SK-N-SH (cell line): Measurements from ENCODE around the gene NRDC. TPM values are rescaled to one million over a fixed set of nuclear protein-coding genes. Genes with fewer than 3 reads are reported as not detected.

Experiments
- CTCF ChIA-PET: fragments of 300-600, 350-600 bp; formaldehyde crosslinking; extraction: SDS; loops from one replicate; lab custom pipeline; 2021; lab: Yijun Ruan, JAX
- POLR2A ChIA-PET: fragments of 350-600 bp; sonication (Branson Sonifier 250); formaldehyde crosslinking; extraction: SDS; loops from one replicate; lab custom pipeline; 2020; ENCODE audit warnings: antibody characterized with exemption, inconsistent platforms; lab: Yijun Ruan, JAX
- DNase-seq: peaks from one replicate; pipeline ENCODE4 v3.0.0; 2012
- H2AFZ ChIP-seq: fragments of 200-600 bp; sonication (generic); 2 replicates; pipeline ENCODE4 v1.8.1; 2016; ENCODE audit warnings: antibody characterized with exemption, mild to moderate bottlenecking, low read depth
- H3F3A ChIP-seq: fragments of 200-600 bp; sonication (generic); replicated peaks from 2 replicates; pipeline ENCODE3; 2016; ENCODE audit warnings: antibody characterized with exemption, mild to moderate bottlenecking; ENCODE audit not compliant: insufficient read depth
- H3K27ac ChIP-seq, 2 experiments: fragments of 200-500 bp in 1 of 2; fragments of 200-600 bp in 1 of 2; sonication (Bioruptor generic) in 1 of 2; sonication (generic), shearing (Covaris generic) in 1 of 2; 2 replicates each; pipeline versions ENCODE4 v1.5.1 to v1.6.1; 2014 to 2016; ENCODE audit warnings: low read depth in 2 of 2, inconsistent platforms in 1 of 2, low read length in 1 of 2, mild to moderate bottlenecking in 1 of 2, mixed read lengths in 1 of 2
- H3K27me3 ChIP-seq: fragments of 200-600 bp; sonication (generic), shearing (Covaris generic); 2 replicates; pipeline ENCODE4 v1.6.1; 2016; ENCODE audit warnings: mixed run types; ENCODE audit not compliant: insufficient read depth
- H3K36me3 ChIP-seq, 2 experiments: fragments of 200-500 bp in 1 of 2; fragments of 200-600 bp in 1 of 2; sonication (Bioruptor generic) in 1 of 2; sonication (generic) in 1 of 2; replicated peaks in 1 of 2; 2 replicates each; pipeline versions ENCODE3 to v1.5.1; 2014 to 2016; ENCODE audit warnings: low read length in 1 of 2, mild to moderate bottlenecking in 1 of 2; ENCODE audit not compliant: insufficient read depth in 2 of 2, control insufficient read depth in 1 of 2
- H3K4me1 ChIP-seq, 2 experiments: fragments of 200-500 bp in 1 of 2; fragments of 200-600 bp in 1 of 2; sonication (Bioruptor generic) in 1 of 2; sonication (generic), shearing (Covaris generic) in 1 of 2; 2 replicates each; pipeline versions ENCODE4 v1.5.1 to v1.6.1; 2014 to 2016; ENCODE audit warnings: low read depth in 1 of 2, low read length in 1 of 2, mixed run types in 1 of 2; ENCODE audit not compliant: insufficient read depth in 2 of 2, control insufficient read depth in 1 of 2
- H3K4me2 ChIP-seq: fragments of 200-600 bp; sonication (generic), shearing (Covaris generic); 2 replicates; pipeline ENCODE4 v1.6.1; 2017; ENCODE audit warnings: mixed run types
- H3K4me3 ChIP-seq, 2 experiments: fragments of 200-500 bp in 1 of 2; fragments of 200-600 bp in 1 of 2; sonication (Bioruptor generic) in 1 of 2; sonication (generic), shearing (Covaris generic) in 1 of 2; 2 replicates each; pipeline versions ENCODE4 v1.5.1 to v1.8.1; 2014 to 2016; ENCODE audit warnings: low read depth in 2 of 2, inconsistent platforms in 1 of 2, low read length in 1 of 2, mild to moderate bottlenecking in 1 of 2, mixed read lengths in 1 of 2, moderate library complexity in 1 of 2
- H3K79me2 ChIP-seq: fragments of 200-600 bp; sonication (generic); 2 replicates; pipeline ENCODE4 v1.8.1; 2017; ENCODE audit warnings: mild to moderate bottlenecking; ENCODE audit not compliant: insufficient read depth
- H3K9ac ChIP-seq: fragments of 200-600 bp; sonication (generic); 2 replicates; pipeline ENCODE4 v1.6.1; 2017; ENCODE audit warnings: mixed run types
- H3K9me2 ChIP-seq: fragments of 200-600 bp; sonication (generic); 2 replicates; pipeline ENCODE4 v1.6.1; 2017; ENCODE audit warnings: mixed run types
- H3K9me3 ChIP-seq: fragments of 200-600 bp; sonication (generic); 2 replicates; pipeline ENCODE4 v1.6.1; 2017; ENCODE audit warnings: mixed run types, mild to moderate bottlenecking, moderate library complexity
- H4K20me1 ChIP-seq: fragments of 200-600 bp; sonication (generic); 2 replicates; pipeline ENCODE4 v1.6.1; 2017; ENCODE audit warnings: mild to moderate bottlenecking, mixed run types; ENCODE audit not compliant: insufficient read depth
- EZH2phosphoT487 ChIP-seq: fragments of 200-600 bp; sonication (generic); IDR thresholded peaks from 2 replicates; pipeline ENCODE4 v1.6.1; 2017; ENCODE audit warnings: low read depth, mixed run types, mild to moderate bottlenecking, antibody characterized with exemption, moderate library complexity, borderline replicate concordance
- FOXJ3 ChIP-seq: sonication (generic); formaldehyde crosslinking; IDR thresholded peaks from 2 replicates; pipeline ENCODE4 v1.5.1; 2020; ENCODE audit warnings: mild to moderate bottlenecking, missing genetic modification reagents
- FOXM1 ChIP-seq: IDR thresholded peaks from 2 replicates; pipeline ENCODE4 v1.4.0; 2012; ENCODE audit warnings: low read depth, mild to moderate bottlenecking
- GATA2 ChIP-seq: sonication (generic); formaldehyde crosslinking; IDR thresholded peaks from 2 replicates; pipeline ENCODE4 v1.5.0; 2020; ENCODE audit warnings: mild to moderate bottlenecking, missing genetic modification reagents
- JUND ChIP-seq: IDR thresholded peaks from 2 replicates; pipeline ENCODE4 v1.4.0; 2012
- MXI1 ChIP-seq: IDR thresholded peaks from 2 replicates; pipeline ENCODE4 v1.6.1; 2012; ENCODE audit warnings: mild to moderate bottlenecking, low read depth, low read length, improper control_type of control experiment
- RCOR1 ChIP-seq: fragments of 150-350 bp; IDR thresholded peaks from 2 replicates; pipeline ENCODE4 v1.6.1; 2017; ENCODE audit warnings: antibody characterized with exemption, low read length
- REST ChIP-seq: IDR thresholded peaks from 2 replicates; pipeline ENCODE4 v1.6.1; 2012; ENCODE audit warnings: mild to moderate bottlenecking, low read depth, low read length, moderate library complexity
- SIN3A ChIP-seq: IDR thresholded peaks from 2 replicates; pipeline ENCODE4 v1.6.1; 2012; ENCODE audit warnings: low read depth, mild to moderate bottlenecking, low read length, moderate library complexity, borderline replicate concordance
- TEAD4 ChIP-seq: IDR thresholded peaks from 2 replicates; pipeline ENCODE4 v1.4.0; 2012; ENCODE audit warnings: mild to moderate bottlenecking, borderline replicate concordance; ENCODE audit not compliant: insufficient read depth
- USF2 ChIP-seq: fragments of 150-350 bp; IDR thresholded peaks from 2 replicates; pipeline ENCODE4 v1.6.1; 2017; ENCODE audit warnings: antibody characterized with exemption, low read length, low read depth, borderline replicate concordance
- WGBS: methylation state at CpG from one replicate; pipeline ENCODE4 v1.1.6; 2017; ENCODE audit warnings: low lambda C conversion rate; 5-methylcytosine and 5-hydroxymethylcytosine counted together
- polyA plus RNA-seq, 3 experiments: library from polyadenylated mRNA; depleted of rRNA; stranded (reverse); fragments of >200 nt; gene quantifications; 2 replicates each; pipeline ENCODE4 v1.2.3, GENCODE V29; 2012
- TF ChIP-seq, protein P1 (sequence below): fragments of 150-350 bp; IDR thresholded peaks from 2 replicates; pipeline ENCODE4 v1.6.1; 2016; ENCODE audit warnings: mild to moderate bottlenecking, low read depth, low read length
- TF ChIP-seq, protein P2 (sequence below): IDR thresholded peaks from 2 replicates; pipeline ENCODE4 v1.4.0; 2012; ENCODE audit warnings: low read depth, borderline replicate concordance

Gene NRDC
- polyA plus RNA-seq, 1 of the 3 experiments (the other 2 are of a cell fraction) = 84.8 TPM

GRCh38 chr1:51915951-51916350 is 37.4 kb upstream of the NRDC start:
- H3K27me3 ChIP-seq = no peaks in the 10 kb centered on the region
- H3K9me3 ChIP-seq = no peaks in the 10 kb centered on the region
- H3K27ac ChIP-seq = peak overlapping the region in 1 of 2 experiments; percentile 79; a peak in 2 of 4 replicates
- H3K4me3 ChIP-seq = no peak overlapping the region
- H3K4me1 ChIP-seq = peaks cover 0 to 33% of the 10 kb centered on the region in 2 experiments; a peak in 2 of 4 replicates
- ChIA-PET CTCF (no interaction called here), POLR2A (no interaction called here)
- H3K9ac ChIP-seq = peak overlapping the region; percentile 17; the same call in 1 of the 2 replicates
- H2AFZ ChIP-seq = no peak overlapping the region
- TF ChIP-seq EZH2phosphoT487 = no peak
- no peak for TF ChIP-seq FOXJ3 (CRISPR knock-in tag)
- TF ChIP-seq MXI1 = no peak
- TF ChIP-seq GATA2 (CRISPR knock-in tag) = no peak
- no peak for TF ChIP-seq USF2
- no peak for TF ChIP-seq RCOR1
- no peak for TF ChIP-seq TEAD4
- no peak for TF ChIP-seq JUND
- no peak for TF ChIP-seq FOXM1
- TF ChIP-seq, protein P1, sequence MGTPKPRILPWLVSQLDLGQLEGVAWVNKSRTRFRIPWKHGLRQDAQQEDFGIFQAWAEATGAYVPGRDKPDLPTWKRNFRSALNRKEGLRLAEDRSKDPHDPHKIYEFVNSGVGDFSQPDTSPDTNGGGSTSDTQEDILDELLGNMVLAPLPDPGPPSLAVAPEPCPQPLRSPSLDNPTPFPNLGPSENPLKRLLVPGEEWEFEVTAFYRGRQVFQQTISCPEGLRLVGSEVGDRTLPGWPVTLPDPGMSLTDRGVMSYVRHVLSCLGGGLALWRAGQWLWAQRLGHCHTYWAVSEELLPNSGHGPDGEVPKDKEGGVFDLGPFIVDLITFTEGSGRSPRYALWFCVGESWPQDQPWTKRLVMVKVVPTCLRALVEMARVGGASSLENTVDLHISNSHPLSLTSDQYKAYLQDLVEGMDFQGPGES = no peak
- TF ChIP-seq SIN3A = no peak
- TF ChIP-seq, protein P2, sequence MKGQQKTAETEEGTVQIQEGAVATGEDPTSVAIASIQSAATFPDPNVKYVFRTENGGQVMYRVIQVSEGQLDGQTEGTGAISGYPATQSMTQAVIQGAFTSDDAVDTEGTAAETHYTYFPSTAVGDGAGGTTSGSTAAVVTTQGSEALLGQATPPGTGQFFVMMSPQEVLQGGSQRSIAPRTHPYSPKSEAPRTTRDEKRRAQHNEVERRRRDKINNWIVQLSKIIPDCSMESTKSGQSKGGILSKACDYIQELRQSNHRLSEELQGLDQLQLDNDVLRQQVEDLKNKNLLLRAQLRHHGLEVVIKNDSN = no peak
- no peak for TF ChIP-seq REST
- H3K4me2 ChIP-seq = no peak overlapping the region
- H4K20me1 ChIP-seq = no peaks in the 10 kb centered on the region
- H3F3A ChIP-seq = peaks cover 31% of the 10 kb centered on the region
- no peaks in the 10 kb centered on the region for H3K9me2 ChIP-seq
- peaks cover 0 to 18% of the 10 kb centered on the region in 2 experiments for H3K36me3 ChIP-seq
- H3K79me2 ChIP-seq = no peaks in the 10 kb centered on the region
- WGBS = 73% methylated on average over 3 of the region's 3 CpGs
- DNase-seq = no peak
